ENCODE data around the gene PPP1R14C.

Gene PPP1R14C

GRCh38 chr6:150142670-150143515 lies at the start of gene PPP1R14C:
Gene PPP1R14C (plus strand): TSS chr6:150143044. CDS start chr6:150143193, 149 bp downstream.
- DNase-seq = peak in 41 of 56 donors; percentile 4 to 74 (median 40)

GRCh38 chr6:150093397-150093796 lies 49.4 kb upstream of the PPP1R14C start:
- no peak for DNase-seq

GRCh38 chr6:150098155-150098554 lies 44.7 kb upstream of the PPP1R14C start:
- no peak for DNase-seq

GRCh38 chr6:150099546-150099945 lies 43.3 kb upstream of the PPP1R14C start:
- no peak for DNase-seq

GRCh38 chr6:150099953-150100352 lies 42.9 kb upstream of the PPP1R14C start:
- DNase-seq = no peak

GRCh38 chr6:150100745-150101144 lies 42.1 kb upstream of the PPP1R14C start:
- DNase-seq = no peak

- DNase-seq = no peak
Observed at GRCh38 chr6:150102750-150103270, 40.0 kb upstream of the PPP1R14C start.

- DNase-seq = no peak
Observed at GRCh38 chr6:150112233-150112632, 30.6 kb upstream of the PPP1R14C start.

- DNase-seq = no peak
Observed at GRCh38 chr6:150115769-150116168, 27.1 kb upstream of the PPP1R14C start.

- peak in 1 of 56 donors; percentile 5 for DNase-seq
Observed at GRCh38 chr6:150116200-150116800, 26.5 kb upstream of the PPP1R14C start.

- no peak for DNase-seq
Observed at GRCh38 chr6:150118203-150118602, 24.6 kb upstream of the PPP1R14C start.

GRCh38 chr6:150118627-150119026 lies 24.2 kb upstream of the PPP1R14C start:
- DNase-seq = no peak

GRCh38 chr6:150119173-150119572 lies 23.7 kb upstream of the PPP1R14C start:
- no peak for DNase-seq

GRCh38 chr6:150123645-150124044 lies 19.2 kb upstream of the PPP1R14C start:
- no peak for DNase-seq

GRCh38 chr6:150124235-150124634 lies 18.6 kb upstream of the PPP1R14C start:
- no peak for DNase-seq

GRCh38 chr6:150126641-150127291 lies 16.1 kb upstream of the PPP1R14C start:
- no peak for DNase-seq

- no peak for DNase-seq
Observed at GRCh38 chr6:150128425-150128824, 14.4 kb upstream of the PPP1R14C start.

GRCh38 chr6:150129616-150130505 lies 13.0 kb upstream of the PPP1R14C start:
- DNase-seq = peak in 27 of 56 donors; percentile 4 to 77 (median 29)

- DNase-seq = no peak
Observed at GRCh38 chr6:150133686-150134085, 9.2 kb upstream of the PPP1R14C start.

GRCh38 chr6:150134280-150134920 lies 8.4 kb upstream of the PPP1R14C start:
- DNase-seq = no peak

Measured in nucleus accumbens (tissue), 56 donors.